ENCODE results near the gene RHBDF1.
A peak's percentile ranks its signal among the peaks of the same experiment; 100 is the strongest.

RHBDF1 gene, protein sequence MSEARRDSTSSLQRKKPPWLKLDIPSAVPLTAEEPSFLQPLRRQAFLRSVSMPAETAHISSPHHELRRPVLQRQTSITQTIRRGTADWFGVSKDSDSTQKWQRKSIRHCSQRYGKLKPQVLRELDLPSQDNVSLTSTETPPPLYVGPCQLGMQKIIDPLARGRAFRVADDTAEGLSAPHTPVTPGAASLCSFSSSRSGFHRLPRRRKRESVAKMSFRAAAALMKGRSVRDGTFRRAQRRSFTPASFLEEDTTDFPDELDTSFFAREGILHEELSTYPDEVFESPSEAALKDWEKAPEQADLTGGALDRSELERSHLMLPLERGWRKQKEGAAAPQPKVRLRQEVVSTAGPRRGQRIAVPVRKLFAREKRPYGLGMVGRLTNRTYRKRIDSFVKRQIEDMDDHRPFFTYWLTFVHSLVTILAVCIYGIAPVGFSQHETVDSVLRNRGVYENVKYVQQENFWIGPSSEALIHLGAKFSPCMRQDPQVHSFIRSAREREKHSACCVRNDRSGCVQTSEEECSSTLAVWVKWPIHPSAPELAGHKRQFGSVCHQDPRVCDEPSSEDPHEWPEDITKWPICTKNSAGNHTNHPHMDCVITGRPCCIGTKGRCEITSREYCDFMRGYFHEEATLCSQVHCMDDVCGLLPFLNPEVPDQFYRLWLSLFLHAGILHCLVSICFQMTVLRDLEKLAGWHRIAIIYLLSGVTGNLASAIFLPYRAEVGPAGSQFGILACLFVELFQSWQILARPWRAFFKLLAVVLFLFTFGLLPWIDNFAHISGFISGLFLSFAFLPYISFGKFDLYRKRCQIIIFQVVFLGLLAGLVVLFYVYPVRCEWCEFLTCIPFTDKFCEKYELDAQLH

DNA sequence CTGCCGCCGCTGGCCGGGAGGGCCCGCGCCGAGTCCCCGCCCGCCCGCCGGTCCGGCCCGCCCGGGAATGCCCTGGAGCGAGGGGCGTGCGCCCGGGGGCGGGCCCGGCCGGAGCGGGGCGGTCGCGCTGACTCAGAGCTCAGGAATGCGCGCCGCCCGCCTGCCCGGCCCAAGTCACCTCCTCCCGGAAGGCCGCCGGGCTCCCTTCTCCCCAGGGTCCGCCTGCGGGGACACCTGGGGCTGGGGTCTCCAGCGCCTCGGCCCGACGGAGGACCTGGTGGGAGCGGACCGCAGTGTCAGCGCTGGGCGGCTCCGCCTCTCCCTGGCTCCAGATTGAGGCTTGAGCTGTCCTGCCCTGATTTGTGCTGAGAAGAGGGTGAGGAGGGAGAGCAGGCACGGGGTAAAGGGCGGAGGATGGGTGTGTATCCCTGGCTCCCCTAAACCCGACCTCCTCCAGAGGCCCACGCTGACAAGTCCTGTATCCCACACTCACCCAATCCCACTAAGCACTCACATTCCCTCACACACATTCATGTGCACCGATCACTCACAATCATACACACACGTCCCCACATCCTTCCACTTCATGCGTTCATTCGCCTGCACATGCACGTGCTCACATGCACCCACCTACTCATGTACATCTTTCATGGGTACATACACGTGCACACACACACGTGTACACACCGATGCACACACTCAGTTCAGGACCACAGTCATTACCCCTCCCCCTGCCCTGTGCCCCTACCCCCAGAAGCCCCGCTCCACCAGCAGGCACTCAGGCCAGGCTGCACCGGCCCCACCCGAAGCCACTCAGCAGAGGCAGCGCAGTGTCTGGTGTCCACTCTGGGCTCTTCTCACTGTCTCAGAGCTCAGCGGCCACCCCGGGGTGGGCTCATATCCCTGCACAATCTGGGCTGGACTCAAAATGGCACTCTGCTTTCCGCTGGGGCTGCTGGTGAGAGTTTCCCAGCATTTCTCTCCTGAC is at the start of gene RHBDF1:
Gene RHBDF1, minus strand, starts transcription at position 71 of the 988 bp plus-strand sequence. CDS start 7,616 bp downstream, outside the sequence.
- DNase-seq (ENCODE audit: low spot score): peak; percentile 92

DNA sequence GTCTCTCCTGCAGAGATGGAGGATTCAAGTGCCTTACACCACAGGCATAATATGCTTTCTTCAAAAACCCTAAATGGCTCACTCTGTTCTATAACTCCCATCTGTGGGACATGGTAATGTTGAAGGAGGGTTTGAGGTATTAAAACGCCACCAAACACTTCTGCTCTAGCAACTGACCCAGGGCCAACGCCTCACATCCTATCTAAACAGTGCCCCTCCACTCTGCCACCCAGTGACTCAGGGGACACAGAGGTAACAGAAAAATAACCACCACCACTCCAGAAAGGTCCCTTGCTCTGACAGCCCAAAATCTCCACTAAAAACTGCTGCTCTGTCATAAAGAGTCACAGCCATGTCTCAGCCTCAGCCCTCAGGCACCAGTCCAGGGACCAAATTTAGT is 48.3 kb upstream of the RHBDF1 start:
- no peak for DNase-seq (ENCODE audit: low spot score)

DNA sequence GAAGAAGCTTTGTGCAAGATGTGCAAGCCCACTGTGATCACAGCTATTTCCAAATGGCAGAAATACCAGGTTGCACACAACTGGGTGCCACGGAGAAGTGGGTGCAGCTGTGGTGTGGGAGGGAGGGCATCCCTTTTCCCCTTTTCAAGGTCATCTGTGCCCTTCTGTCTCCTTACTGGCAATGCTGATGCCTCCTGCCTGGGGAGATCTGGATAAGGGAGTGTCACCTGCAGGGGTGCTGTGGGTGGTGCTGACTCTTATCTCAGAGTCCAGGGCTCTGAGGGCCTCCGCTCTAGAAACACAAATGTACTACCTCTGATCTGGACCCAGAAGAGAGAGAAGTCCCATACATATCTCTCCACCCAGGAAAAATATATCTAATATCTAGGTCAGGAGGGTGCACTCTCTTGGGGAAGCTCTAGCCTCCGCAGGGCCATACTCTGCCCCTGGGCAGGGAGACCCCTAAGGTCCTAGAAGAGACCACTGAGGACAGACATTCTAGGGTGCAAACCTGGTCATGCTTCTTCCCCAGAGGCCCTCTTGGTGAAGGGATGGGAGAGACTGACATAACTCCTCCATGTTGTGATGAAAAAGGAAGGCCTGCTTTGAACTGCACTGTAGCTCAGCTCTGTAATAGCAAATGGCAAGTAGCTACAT is 47.5 kb upstream of the RHBDF1 start:
- no peak for DNase-seq (ENCODE audit: low spot score)

DNA sequence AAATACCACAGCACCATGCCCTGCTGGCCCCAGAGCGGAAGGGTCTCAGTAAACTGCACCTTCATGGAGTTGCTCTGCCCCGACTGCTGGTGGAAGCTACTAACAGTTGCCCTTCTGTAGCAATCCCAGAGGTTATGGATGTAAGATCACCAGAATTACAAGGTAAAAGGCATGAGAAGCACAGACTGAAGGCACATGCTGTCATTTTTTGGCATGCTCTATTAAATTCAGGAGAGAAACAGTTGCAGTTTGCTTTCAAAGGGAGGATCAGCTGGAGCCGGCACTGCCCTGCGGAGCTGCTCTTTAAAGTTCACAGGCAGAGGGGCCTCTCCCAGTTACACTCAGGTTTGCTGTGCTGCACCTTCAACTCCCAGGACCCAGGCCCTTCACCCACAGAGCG is 46.9 kb upstream of the RHBDF1 start:
- DNase-seq (ENCODE audit: low spot score): no peak

DNA sequence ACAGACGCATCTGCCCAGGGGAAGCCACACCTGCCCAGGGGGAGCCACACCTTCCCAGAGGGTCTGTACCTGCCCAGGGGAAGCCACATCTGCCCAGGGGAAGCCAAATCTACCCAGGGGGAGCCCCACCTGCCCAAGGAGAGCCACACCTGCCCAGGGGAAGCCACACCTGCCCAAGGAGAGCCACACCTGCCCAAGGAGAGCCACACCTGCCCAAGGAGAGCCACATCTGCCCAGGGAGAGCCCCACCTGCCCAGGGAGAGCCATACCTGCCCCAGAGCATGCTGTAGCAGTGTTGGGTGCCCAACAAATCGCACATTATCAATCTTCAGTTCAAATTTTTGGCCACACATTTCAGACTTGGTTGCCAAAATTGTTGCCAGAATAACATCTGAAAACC is 46.4 kb upstream of the RHBDF1 start:
- no peak for DNase-seq (ENCODE audit: low spot score)

DNA sequence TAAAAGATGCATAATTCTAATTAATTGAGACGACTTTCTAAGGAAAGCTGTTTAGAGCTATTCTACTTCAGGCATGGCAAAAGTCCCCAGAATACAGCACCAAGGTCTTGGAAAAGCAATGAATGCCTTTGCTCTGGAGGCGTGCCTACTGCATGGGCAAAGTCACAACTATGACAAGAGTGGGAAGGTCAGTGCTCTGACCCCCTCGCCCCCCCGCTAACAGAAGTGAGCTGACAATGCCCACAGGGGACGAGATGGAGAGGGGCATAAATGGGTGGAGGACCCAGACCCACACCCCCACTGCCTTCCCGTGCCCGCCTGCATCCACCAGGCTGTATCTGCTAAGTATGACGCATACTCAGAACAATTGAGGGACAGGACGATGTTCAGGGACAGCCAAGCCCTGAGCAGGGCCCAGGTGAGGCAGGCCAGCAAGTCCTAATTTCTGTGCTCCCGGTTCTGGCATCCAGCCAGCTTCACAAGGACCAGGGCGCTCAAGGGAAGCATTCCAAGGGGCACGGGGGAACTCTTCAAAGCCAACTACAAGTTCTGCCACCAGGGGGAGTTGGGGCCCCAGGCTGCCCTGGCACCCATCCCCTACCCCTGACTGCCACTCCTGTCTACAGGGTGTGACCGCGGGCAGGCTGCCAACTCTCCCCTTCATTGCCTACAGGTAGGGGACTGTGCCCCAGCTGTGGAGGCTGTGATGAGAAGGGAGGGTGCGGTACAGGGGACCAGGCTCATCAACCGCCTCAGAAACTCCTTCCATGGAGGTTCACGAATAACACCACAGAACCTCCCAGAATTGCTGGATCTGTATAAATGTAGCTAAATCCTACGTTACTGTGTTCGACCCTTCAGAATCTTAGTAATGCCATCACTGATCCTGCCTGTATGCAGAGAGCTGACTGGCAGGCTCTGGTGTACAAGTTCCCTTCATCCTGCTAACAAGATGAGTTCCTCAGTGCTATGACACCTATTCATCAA is 45.2 kb upstream of the RHBDF1 start:
- peak; percentile 67 for DNase-seq (ENCODE audit: low spot score)

DNA sequence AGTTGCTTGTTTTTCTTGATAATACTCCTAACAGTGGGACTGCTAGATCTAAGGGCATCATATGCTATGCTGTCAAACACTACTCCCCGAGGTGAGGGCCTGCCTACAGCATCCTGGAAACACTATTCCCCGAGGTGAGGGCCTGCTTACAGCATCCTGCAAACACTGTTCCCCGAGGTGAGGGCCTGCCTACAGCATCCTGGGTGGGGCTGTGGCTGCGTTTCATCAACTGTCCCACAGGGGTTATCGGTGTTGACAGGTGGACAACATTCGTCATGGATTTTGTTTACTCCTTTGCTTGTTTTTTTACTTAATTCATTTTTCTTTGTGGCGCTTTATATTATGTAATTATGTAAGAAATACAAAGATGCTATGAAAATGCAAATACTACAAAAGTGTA is 43.6 kb upstream of the RHBDF1 start:
- no peak for DNase-seq (ENCODE audit: low spot score)

DNA sequence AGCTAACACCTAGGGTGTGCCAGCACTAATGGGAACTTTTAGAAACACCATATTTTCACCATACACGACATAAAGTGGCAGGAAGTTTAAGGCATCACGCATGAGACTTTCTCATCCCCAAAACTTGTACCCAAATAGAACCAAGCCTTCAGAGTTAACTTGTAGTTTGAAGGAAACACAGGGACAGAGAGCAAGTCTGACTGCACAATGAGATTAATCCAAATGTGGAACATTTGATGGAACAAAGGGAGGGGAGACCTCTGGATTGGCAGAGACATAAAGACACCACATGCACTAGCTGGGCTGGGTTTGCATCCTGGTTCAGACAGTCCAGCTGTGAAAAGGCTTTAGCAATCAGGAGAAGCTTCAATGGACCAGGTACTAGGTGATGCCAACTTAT is 41.9 kb upstream of the RHBDF1 start:
- no peak for DNase-seq (ENCODE audit: low spot score)

DNA sequence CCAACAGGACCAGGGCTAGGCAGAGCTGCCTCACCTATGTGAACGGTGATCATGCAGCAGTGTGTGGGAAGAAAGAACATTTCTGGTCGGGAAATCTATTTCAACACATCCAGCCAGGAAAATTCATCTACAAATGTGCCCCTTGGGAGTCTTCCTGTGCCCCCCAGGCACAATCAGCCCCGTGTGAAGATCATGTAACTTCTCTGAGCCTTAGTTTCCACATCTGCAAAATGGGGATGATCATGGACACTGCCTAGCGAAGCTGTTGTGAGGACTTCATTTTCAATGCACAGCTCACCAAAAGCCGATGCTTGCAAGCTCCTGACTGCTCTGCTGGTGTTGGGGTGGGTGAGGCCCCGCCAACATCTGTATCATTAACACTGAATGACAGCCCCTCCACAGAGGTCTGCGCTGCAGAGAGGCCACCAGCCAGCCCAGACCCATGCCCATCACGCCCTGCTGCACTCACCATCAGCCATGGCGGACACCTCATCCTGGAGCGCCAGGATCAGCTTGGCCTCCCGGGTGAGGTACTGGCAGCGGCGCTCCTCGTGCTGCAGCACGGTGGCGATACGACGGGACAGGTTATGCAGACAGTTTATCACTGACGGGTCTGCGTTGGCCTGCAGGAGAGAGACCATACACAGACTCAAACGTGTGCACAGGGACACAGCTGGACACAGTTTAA is 39.9 kb upstream of the RHBDF1 start:
- DNase-seq (ENCODE audit: low spot score): no peak

DNA sequence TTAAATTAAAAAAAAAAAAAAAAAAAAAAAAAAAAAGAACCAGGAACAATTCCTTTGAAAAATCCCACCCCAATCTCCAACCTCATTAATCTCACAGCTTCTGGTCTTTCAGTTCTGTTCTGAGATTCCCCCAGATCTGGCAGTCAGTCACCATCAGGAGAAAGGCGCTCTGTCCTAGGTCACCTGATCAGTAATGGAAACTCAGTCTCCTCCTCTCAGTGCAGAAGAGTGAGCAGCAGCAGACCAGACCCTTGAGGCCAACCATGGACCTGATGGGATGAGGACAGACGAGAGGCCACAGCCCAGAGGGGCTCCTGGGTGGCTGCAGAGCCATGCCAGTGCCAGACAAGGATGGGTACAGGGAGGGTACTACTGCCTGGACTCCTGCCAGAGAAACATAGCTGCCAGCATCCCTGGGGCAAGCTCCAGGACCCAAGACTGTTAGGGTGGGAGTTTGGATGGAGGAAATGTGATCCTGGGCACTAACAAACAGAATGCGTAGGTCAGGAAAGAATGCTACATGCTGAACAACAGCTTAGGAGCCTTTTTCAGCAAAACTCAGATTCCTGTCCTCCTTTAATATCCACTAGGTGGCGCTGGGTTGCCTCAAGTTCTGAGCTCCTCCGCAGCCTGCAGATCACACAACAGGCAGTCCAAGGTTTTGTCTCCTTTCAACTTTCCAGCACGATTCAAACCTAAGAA is 34.3 kb upstream of the RHBDF1 start:
- peak; percentile 80 for DNase-seq (ENCODE audit: low spot score)

DNA sequence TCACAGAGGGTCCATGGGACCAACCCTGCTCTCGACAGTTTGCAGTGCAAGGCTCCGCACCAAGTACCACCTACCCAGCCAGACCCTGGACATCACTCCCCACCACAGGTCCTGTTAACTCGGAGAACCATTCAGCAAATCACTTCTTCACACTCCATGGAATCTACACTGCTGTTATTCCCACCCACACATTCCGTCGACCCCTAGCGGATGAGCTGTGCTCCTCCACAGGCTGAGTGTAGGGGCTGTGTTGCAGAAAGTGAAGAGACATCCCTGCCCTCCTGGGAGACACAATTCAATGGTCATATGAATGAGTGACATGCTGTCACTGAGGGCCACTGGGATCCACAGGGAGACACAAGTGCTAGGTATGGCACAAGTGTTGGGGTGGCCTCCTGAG is 33.1 kb upstream of the RHBDF1 start:
- DNase-seq (ENCODE audit: low spot score): no peak

DNA sequence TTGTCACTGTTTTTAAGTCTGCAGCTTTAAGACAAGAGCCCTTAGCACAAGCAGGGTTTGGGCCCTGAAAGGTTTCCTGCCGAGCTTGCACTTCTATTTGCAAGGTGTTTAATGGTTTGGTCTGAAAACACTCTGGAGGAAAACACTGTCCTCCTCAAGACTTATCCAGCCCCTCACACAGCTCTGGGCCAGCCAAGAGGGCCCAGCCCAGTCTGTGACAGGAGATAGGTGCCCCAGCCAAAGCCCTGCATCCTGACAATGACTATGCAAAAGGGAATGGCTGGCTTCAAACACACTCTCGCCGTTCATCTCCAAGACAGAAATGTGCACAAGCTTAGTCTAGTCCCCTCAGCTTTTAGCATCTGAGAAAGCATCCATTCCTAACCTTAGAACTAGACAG is 32.5 kb upstream of the RHBDF1 start:
- no peak for DNase-seq (ENCODE audit: low spot score)

DNA sequence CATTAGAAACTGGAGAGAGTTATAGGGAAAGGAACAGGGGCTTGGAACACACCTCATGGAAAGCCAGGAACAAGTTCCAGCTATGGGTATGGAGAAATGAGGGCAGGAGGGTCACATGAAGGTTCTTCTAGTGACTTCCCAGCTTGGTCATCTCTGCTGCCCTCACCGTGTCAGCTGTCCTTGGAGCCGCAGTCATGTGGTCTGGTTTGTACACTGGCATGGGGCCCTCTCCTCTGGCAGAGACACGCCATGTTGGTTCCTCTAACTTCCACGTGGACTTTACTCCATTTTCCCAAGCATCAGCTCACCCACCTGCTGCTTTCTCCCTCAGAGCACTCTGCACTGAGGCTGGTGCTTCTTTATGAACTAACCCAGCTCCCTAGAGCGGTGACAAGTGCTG is 31.9 kb upstream of the RHBDF1 start:
- DNase-seq (ENCODE audit: low spot score): no peak

DNA sequence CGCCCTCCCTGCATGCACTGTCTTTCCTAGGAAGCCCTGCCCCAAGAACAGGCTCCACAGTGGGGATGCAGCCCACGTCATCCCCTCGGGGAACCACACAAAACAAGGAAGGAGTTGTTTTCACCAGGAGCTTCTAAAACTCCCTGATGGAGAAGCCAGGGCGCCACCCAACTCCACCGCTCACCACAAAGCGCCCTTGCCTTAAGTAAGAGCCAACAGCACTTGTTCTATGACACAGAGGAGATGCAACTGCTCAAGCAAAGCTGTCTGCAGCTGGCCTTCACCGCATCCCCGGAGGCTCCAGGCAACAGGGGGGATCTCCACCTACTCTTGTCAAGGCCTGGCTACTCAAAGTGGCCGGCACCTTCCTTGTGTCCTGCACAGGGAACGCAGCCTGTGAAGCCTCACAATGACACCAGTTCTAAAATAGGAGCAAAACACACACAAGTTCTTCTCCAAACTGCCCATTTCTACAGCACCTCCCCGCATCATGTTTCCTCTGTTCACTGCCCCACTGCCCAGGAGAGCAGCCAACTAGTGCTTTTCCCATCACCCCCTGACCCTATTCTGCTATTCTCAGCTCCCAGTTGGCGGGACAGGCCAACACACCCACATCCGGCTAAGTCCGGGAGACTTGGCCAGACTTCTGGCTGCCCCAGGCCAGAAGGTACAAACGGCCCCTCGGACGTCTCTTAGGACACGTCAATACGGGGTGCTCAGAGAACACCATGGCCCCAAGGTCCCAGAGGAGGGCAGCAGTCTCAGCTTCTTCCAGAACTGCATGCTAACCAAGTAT is 29.8 kb upstream of the RHBDF1 start:
- DNase-seq (ENCODE audit: low spot score): no peak

DNA sequence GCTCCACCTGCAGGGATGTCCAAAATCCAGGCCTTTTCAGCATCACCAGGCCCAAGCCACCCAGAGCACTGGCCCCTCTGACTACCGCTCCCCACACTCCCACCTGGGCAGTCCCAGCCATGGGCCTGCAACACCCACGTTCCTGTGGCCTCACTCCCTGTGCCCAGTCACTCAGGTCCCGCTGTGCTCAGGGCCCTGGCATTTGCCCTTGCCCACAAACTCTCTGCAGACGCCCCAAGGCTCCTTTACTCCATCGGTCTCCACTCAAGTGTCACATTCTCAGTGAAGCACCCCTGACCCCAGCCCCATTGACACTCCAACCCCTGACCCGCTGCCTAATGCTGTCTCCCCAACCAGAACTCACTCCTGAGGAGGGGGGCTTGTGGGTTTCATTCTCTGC is 29.2 kb upstream of the RHBDF1 start:
- DNase-seq (ENCODE audit: low spot score): no peak

DNA sequence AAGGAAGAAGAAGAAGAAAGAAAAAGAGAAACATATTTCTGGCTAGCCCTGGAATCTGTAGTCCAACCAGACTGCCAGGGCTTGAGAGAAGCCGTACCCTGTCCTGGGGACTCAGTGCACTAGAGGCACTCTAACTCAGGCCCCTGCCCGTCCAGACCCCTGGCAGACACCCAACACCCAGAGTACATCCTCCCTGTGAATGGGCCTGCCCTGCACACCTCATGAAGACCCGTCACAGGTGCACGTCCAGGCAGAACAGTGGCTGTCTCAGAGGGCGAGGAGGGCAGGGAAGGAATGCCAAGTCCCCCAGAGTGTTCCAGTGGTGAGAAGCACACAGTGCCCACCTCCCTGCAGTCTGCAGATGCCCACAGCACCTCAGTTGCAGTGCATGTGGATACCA is 28.6 kb upstream of the RHBDF1 start:
- DNase-seq (ENCODE audit: low spot score): no peak

DNA sequence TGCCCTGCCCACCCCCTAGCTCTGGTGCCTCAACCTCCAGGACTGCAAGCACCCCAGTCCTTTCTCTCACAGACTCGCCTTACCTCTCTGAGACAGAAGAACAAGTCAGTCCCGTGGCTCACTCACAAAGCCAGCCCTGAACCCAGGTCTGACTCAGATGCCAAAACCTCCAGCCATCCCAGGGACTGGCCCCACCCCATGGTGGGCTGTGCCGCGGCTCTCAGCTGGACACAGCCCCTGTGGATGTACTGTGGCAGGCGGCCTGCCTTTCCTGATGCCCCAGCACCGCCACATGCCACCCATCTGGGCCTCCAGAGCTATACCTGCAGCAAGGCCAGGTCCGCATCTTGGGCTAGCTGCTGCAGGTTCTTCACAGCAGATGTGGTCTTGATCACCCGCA is 25.4 kb upstream of the RHBDF1 start:
- peak; percentile 22 for DNase-seq (ENCODE audit: low spot score)

DNA sequence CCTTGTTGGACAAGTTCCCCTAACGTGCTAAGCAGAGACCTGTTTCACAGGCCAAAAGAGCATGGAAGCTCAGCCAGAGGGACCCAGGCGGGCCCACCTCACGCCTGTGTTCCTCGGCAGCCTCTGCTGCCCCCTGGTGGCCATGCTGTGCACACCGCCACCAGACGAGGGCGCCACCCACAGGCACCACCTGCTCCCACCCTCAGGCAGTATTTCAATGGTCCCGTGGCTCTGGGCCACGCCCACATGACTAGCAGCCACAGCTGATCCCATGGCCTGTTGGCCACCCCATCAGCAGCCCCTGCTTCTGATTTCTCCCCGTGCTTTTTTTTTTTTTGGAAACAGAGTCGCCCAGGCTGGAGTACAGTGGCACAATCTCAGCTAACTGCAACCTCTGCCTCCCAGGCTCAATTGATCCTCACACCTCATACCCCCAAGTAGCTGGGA is 24.5 kb upstream of the RHBDF1 start:
- peak; percentile 94 for DNase-seq (ENCODE audit: low spot score)
